ENCODE measurements around the gene MC1R.

MC1R gene

GRCh38 chr16:89897204-89897603 lies 21.5 kb upstream of the MC1R start:
- DNase-seq, result no peak

- no peak for DNase-seq
These were observed 20.3 kb upstream of the MC1R start for GRCh38 chr16:89898201-89898967.

- no peak for DNase-seq
These were observed 18.7 kb upstream of the MC1R start for GRCh38 chr16:89899879-89900481.

- DNase-seq, result no peak
These were observed 17.8 kb upstream of the MC1R start for GRCh38 chr16:89900885-89901284.

- DNase-seq, result no peak
These were observed 15.7 kb upstream of the MC1R start for GRCh38 chr16:89902980-89903379.

GRCh38 chr16:89903908-89904515 lies 14.7 kb upstream of the MC1R start:
- no peak for DNase-seq

- no peak for DNase-seq
These were observed 13.8 kb upstream of the MC1R start for GRCh38 chr16:89904606-89905510.

- DNase-seq, result no peak
These were observed 13.0 kb upstream of the MC1R start for GRCh38 chr16:89905511-89906139.

- DNase-seq, result no peak
These were observed 12.3 kb upstream of the MC1R start for GRCh38 chr16:89906140-89907025.

- no peak for DNase-seq
These were observed 11.4 kb upstream of the MC1R start for GRCh38 chr16:89907055-89907814.

- no peak for DNase-seq
These were observed 10.4 kb upstream of the MC1R start for GRCh38 chr16:89908236-89908635.

GRCh38 chr16:89909777-89910716 lies 8.6 kb upstream of the MC1R start:
- DNase-seq, result peak; percentile 83

GRCh38 chr16:89910717-89911354 lies 7.8 kb upstream of the MC1R start:
- DNase-seq, result no peak

GRCh38 chr16:89911375-89911774 lies 7.3 kb upstream of the MC1R start:
- DNase-seq, result no peak

- DNase-seq, result no peak
These were observed 6.5 kb upstream of the MC1R start for GRCh38 chr16:89912143-89912542.

- DNase-seq, result no peak
These were observed 6.0 kb upstream of the MC1R start for GRCh38 chr16:89912627-89913026.

GRCh38 chr16:89913408-89914387 lies 5.0 kb upstream of the MC1R start:
- no peak for DNase-seq

All from stimulated activated CD8-positive, alpha-beta memory T cell treated with anti-CD3 and anti-CD28 coated beads, Interleukin-4, amount 100 ng/mL, for 48 hours (primary cell).